K562 (cell line): Measurements from ENCODE around the gene CTBS. TPM values are rescaled to one million over a fixed set of nuclear protein-coding genes. Genes with fewer than 3 reads are reported as not detected.

Experiments used
- BCL6 ChIP-seq: fragments of 250-450 bp; sonication (Bioruptor Pico); IDR thresholded peaks from 2 replicates; pipeline ENCODE4 v1.4.0; 2020
- CXXC5 ChIP-seq: fragments of 250-450 bp; sonication (Bioruptor Pico); IDR thresholded peaks from 2 replicates; pipeline ENCODE4 v1.8.0; 2022; ENCODE audit warnings: inconsistent platforms, mild to moderate bottlenecking, moderate library complexity
- ESRRB ChIP-seq: fragments of 250-450 bp; sonication (Bioruptor Pico); IDR thresholded peaks from 2 replicates; pipeline ENCODE4 v1.5.0; 2020; ENCODE audit warnings: mild to moderate bottlenecking, moderate library complexity, borderline replicate concordance
- FOXA3 ChIP-seq, 2 experiments: fragments of 450-650 bp in 1 of 2; sonication (generic) in 1 of 2; formaldehyde crosslinking; IDR thresholded peaks in 1 of 2; conservative IDR thresholded peaks in 1 of 2; 2 replicates each; pipeline versions ENCODE4 v1.4.0 to v1.8.0; 2020 to 2022; ENCODE audit warnings: mild to moderate bottlenecking in 2 of 2, missing genetic modification reagents in 1 of 2
- JUND ChIP-seq, 2 experiments: IDR thresholded peaks; 2 replicates in 1 of 2; 3 replicates in 1 of 2; pipeline ENCODE4 v1.6.1; 2011; ENCODE audit warnings: borderline replicate concordance in 2 of 2, low read depth in 2 of 2, low read length in 2 of 2, improper control_type of control experiment in 1 of 2, missing biosample characterization in 1 of 2, missing genetic modification characterization in 1 of 2, missing genetic modification reagents in 1 of 2
- KDM1A ChIP-seq, 2 experiments: fragments of 450-650 bp; IDR thresholded peaks; 2 replicates each; pipeline ENCODE4 v1.6.1; 2016; ENCODE audit warnings: mild to moderate bottlenecking in 2 of 2
- NCOA1 ChIP-seq: fragments of 450-650 bp; IDR thresholded peaks from 2 replicates; pipeline ENCODE4 v1.6.1; 2016; ENCODE audit warnings: low read depth
- PHB2 ChIP-seq: fragments of 450-650 bp; IDR thresholded peaks from 2 replicates; pipeline ENCODE4 v1.6.1; 2017; ENCODE audit warnings: low read depth
- SMAD1 ChIP-seq: fragments of 150-350 bp; IDR thresholded peaks from 2 replicates; pipeline ENCODE4 v1.6.1; 2014; ENCODE audit warnings: low read length, low read depth; ENCODE audit not compliant: partially characterized antibody
- TAF7 ChIP-seq: fragments of 450-650 bp; IDR thresholded peaks from 2 replicates; pipeline ENCODE4 v1.6.1; 2016; ENCODE audit warnings: missing genetic modification characterization, missing compliant biosample characterization
- ZNF436 ChIP-seq: fragments of 250-450, 450-650 bp; sonication (Bioruptor Pico); formaldehyde crosslinking; IDR thresholded peaks from 2 replicates; pipeline ENCODE4 v1.7.0; 2020; ENCODE audit warnings: mild to moderate bottlenecking
- ZNF507 ChIP-seq: conservative IDR thresholded peaks from 2 replicates; pipeline ENCODE4 v1.6.1; 2017; ENCODE audit warnings: missing genetic modification characterization, missing compliant biosample characterization
- polyA plus RNA-seq, 8 experiments: library from polyadenylated mRNA; depleted of rRNA in 4 of 8; stranded (reverse) in 5 of 8; unstranded in 3 of 8; fragments of >200 nt; fragmentation: Nextera tagmentation in 2 of 8; fragmentation: Illumina TruSeq in 1 of 8; extraction: Ambion mirVana in 2 of 8; extraction: Trizol in 1 of 8; gene quantifications; 2 replicates each; pipeline versions ENCODE4 v1.2.1 to v1.2.3, GENCODE V29; 2011 to 2014; ENCODE audit warnings: inconsistent platforms in 1 of 8, missing spikeins in 1 of 8
- total RNA-seq, 7 experiments: library from RNA; depleted of rRNA in 6 of 7; stranded (reverse); fragments of >200 nt in 6 of 7; fragmentation: Illumina TruSeq in 2 of 7; extraction: Trizol in 2 of 7; gene quantifications; 2 replicates each; pipeline versions ENCODE4 v1.2.1 to v1.2.3, GENCODE V29; 2011 to 2021; ENCODE audit warnings: low replicate concordance in 1 of 7
- TF ChIP-seq, protein P1 (sequence below): fragments of 200-600 bp; sonication (generic); IDR thresholded peaks from one replicate; pipeline ENCODE4 v1.6.1; 2012; ENCODE audit warnings: mild to moderate bottlenecking, low read depth, low read length, inconsistent platforms
- TF ChIP-seq, protein P2 (sequence below): IDR thresholded peaks from 2 replicates; pipeline ENCODE4 v1.6.1; 2016; ENCODE audit warnings: missing genetic modification characterization, missing compliant biosample characterization

Gene CTBS
- total and polyA plus RNA-seq, 9 of the 15 experiments (the other 6 are each of a cell fraction or from before 2014, with no cell fraction given), result 3.0 to 19.8 (median 9.9) TPM

DNA sequence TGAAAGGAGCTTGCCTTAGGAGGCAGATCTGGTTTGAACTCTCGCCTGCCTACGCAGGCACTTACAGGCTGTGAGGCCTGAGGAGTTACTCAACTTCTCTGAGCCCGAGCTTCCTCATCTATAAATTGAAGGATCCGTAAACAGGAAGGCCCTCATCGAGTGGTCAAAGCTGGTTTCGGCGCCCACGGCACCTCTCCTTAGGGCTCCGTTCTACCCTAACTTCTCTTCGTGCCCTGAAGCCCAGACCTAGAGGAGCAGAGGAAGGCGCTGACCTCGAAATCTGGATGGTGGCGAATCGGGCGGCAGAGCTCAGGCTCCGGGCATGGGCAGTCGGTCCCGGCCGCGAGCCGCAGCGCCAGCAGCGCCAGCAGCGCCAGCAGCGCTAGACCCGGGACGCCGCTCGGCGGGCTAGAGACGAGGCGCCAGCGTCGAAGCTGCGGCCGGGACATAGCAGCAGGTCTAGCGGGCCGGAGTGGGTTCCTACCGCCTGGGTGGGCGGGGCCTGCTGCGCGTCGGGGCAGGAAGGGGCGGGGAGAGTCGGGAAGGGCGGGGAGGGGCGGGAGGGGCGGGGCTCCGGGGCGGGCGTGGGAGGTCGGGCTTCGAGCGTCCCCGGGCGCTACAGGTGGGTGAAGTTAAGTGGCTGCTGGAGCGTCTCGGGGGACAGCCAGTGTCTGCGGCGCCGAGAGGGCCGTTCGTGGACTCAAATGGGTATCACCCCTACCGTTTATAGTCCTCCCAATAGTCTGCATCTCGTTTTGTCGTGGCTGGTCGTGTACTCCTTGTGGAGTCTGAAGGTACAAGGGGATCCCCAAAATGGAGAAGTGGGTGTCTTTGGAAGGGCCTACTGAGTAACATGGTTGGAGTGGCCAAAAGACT, at the start of gene CTBS (continued):
- TF ChIP-seq, protein P1, sequence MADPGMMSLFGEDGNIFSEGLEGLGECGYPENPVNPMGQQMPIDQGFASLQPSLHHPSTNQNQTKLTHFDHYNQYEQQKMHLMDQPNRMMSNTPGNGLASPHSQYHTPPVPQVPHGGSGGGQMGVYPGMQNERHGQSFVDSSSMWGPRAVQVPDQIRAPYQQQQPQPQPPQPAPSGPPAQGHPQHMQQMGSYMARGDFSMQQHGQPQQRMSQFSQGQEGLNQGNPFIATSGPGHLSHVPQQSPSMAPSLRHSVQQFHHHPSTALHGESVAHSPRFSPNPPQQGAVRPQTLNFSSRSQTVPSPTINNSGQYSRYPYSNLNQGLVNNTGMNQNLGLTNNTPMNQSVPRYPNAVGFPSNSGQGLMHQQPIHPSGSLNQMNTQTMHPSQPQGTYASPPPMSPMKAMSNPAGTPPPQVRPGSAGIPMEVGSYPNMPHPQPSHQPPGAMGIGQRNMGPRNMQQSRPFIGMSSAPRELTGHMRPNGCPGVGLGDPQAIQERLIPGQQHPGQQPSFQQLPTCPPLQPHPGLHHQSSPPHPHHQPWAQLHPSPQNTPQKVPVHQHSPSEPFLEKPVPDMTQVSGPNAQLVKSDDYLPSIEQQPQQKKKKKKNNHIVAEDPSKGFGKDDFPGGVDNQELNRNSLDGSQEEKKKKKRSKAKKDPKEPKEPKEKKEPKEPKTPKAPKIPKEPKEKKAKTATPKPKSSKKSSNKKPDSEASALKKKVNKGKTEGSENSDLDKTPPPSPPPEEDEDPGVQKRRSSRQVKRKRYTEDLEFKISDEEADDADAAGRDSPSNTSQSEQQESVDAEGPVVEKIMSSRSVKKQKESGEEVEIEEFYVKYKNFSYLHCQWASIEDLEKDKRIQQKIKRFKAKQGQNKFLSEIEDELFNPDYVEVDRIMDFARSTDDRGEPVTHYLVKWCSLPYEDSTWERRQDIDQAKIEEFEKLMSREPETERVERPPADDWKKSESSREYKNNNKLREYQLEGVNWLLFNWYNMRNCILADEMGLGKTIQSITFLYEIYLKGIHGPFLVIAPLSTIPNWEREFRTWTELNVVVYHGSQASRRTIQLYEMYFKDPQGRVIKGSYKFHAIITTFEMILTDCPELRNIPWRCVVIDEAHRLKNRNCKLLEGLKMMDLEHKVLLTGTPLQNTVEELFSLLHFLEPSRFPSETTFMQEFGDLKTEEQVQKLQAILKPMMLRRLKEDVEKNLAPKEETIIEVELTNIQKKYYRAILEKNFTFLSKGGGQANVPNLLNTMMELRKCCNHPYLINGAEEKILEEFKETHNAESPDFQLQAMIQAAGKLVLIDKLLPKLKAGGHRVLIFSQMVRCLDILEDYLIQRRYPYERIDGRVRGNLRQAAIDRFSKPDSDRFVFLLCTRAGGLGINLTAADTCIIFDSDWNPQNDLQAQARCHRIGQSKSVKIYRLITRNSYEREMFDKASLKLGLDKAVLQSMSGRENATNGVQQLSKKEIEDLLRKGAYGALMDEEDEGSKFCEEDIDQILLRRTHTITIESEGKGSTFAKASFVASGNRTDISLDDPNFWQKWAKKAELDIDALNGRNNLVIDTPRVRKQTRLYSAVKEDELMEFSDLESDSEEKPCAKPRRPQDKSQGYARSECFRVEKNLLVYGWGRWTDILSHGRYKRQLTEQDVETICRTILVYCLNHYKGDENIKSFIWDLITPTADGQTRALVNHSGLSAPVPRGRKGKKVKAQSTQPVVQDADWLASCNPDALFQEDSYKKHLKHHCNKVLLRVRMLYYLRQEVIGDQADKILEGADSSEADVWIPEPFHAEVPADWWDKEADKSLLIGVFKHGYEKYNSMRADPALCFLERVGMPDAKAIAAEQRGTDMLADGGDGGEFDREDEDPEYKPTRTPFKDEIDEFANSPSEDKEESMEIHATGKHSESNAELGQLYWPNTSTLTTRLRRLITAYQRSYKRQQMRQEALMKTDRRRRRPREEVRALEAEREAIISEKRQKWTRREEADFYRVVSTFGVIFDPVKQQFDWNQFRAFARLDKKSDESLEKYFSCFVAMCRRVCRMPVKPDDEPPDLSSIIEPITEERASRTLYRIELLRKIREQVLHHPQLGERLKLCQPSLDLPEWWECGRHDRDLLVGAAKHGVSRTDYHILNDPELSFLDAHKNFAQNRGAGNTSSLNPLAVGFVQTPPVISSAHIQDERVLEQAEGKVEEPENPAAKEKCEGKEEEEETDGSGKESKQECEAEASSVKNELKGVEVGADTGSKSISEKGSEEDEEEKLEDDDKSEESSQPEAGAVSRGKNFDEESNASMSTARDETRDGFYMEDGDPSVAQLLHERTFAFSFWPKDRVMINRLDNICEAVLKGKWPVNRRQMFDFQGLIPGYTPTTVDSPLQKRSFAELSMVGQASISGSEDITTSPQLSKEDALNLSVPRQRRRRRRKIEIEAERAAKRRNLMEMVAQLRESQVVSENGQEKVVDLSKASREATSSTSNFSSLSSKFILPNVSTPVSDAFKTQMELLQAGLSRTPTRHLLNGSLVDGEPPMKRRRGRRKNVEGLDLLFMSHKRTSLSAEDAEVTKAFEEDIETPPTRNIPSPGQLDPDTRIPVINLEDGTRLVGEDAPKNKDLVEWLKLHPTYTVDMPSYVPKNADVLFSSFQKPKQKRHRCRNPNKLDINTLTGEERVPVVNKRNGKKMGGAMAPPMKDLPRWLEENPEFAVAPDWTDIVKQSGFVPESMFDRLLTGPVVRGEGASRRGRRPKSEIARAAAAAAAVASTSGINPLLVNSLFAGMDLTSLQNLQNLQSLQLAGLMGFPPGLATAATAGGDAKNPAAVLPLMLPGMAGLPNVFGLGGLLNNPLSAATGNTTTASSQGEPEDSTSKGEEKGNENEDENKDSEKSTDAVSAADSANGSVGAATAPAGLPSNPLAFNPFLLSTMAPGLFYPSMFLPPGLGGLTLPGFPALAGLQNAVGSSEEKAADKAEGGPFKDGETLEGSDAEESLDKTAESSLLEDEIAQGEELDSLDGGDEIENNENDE, result no peak
- TF ChIP-seq BCL6, result no peak
- TF ChIP-seq, protein P2, sequence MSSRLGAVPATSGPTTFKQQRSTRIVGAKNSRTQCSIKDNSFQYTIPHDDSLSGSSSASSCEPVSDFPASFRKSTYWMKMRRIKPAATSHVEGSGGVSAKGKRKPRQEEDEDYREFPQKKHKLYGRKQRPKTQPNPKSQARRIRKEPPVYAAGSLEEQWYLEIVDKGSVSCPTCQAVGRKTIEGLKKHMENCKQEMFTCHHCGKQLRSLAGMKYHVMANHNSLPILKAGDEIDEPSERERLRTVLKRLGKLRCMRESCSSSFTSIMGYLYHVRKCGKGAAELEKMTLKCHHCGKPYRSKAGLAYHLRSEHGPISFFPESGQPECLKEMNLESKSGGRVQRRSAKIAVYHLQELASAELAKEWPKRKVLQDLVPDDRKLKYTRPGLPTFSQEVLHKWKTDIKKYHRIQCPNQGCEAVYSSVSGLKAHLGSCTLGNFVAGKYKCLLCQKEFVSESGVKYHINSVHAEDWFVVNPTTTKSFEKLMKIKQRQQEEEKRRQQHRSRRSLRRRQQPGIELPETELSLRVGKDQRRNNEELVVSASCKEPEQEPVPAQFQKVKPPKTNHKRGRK, result no peak
- peak; percentile 18; the same call in 1 of the 2 replicates for TF ChIP-seq JUND (IDR thresholded peaks at IDR 0.05; ENCODE audit: borderline replicate concordance, low read depth, low read length)
- no peak; the same call in 2 of the 3 replicates for TF ChIP-seq JUND (tag; IDR thresholded peaks at IDR 0.05; ENCODE audit: borderline replicate concordance, low read depth, low read length)
- peak; percentile 60 for TF ChIP-seq SMAD1
- TF ChIP-seq KDM1A (IDR thresholded peaks at IDR 0.05), result peak in 1 of 2 experiments; percentile 23; a peak in 1 of 4 replicates
- TF ChIP-seq PHB2, result no peak
- peak; percentile 76 for TF ChIP-seq CXXC5 (CRISPR knock-in tag)
- no peak for TF ChIP-seq NCOA1
- TF ChIP-seq ZNF507 (tag), result no peak
- TF ChIP-seq FOXA3 (CRISPR knock-in tag; conservative IDR thresholded peaks at IDR 0.05 in 1 of 2, IDR thresholded peaks at IDR 0.05 in 1 of 2), result 0 out of 4 replicates have a peak, but pooled peaks of 1 of the 2 experiments have one; percentile 12
- TF ChIP-seq ZNF436 (CRISPR knock-in tag), result no peak
- TF ChIP-seq TAF7 (tag), result 0 out of 2 replicates have a peak, but pooled peaks have one; percentile 32
- no peak for TF ChIP-seq ESRRB (CRISPR knock-in tag)
